HL-60 (cell line): Measurements from ENCODE around the gene CAMTA1.

Experiments used
- DNase-seq, 2 experiments: peaks; one replicate each; pipeline ENCODE4 v3.0.0-alpha.2; 2010 to 2020; ENCODE audit warnings: low read depth in 1 of 2, low spot score in 1 of 2
- H3K27ac ChIP-seq: fragments of 250-450 bp; sonication (Bioruptor Pico); replicated peaks from 2 replicates; pipeline ENCODE4 v1.5.1; 2020; ENCODE audit warnings: mild to moderate bottlenecking, moderate library complexity
- H3K27me3 ChIP-seq: fragments of 250-450 bp; sonication (Bioruptor Pico); 2 replicates; pipeline ENCODE4 v1.5.1; 2021; ENCODE audit warnings: mild to moderate bottlenecking, moderate library complexity; ENCODE audit not compliant: insufficient read depth, poor library complexity, severe bottlenecking
- H3K4me3 ChIP-seq: replicated peaks from 2 replicates; pipeline ENCODE4 v1.5.1; 2011; ENCODE audit warnings: mild to moderate bottlenecking, control low read depth, low read length; ENCODE audit not compliant: insufficient read depth
- GABPA ChIP-seq: IDR thresholded peaks from 2 replicates; pipeline ENCODE4 v1.6.1; 2012; ENCODE audit warnings: low read depth
- POLR2AphosphoS5 ChIP-seq: IDR thresholded peaks from 2 replicates; pipeline ENCODE4 v1.6.1; 2012; ENCODE audit warnings: low read depth
- SPI1 ChIP-seq: IDR thresholded peaks from 2 replicates; pipeline ENCODE4 v1.6.1; 2012; ENCODE audit warnings: low read depth, mild to moderate bottlenecking, borderline replicate concordance
- TF ChIP-seq, protein P1 (sequence below): IDR thresholded peaks from one replicate; pipeline ENCODE4 v1.5.1; 2011; ENCODE audit warnings: low read length, control low read depth, inconsistent platforms; ENCODE audit not compliant: insufficient read depth
- TF ChIP-seq, protein P2 (sequence below): IDR thresholded peaks from 2 replicates; pipeline ENCODE4 v1.6.1; 2012; ENCODE audit warnings: low read depth; ENCODE audit not compliant: insufficient replicate concordance

CAMTA1 gene

DNA sequence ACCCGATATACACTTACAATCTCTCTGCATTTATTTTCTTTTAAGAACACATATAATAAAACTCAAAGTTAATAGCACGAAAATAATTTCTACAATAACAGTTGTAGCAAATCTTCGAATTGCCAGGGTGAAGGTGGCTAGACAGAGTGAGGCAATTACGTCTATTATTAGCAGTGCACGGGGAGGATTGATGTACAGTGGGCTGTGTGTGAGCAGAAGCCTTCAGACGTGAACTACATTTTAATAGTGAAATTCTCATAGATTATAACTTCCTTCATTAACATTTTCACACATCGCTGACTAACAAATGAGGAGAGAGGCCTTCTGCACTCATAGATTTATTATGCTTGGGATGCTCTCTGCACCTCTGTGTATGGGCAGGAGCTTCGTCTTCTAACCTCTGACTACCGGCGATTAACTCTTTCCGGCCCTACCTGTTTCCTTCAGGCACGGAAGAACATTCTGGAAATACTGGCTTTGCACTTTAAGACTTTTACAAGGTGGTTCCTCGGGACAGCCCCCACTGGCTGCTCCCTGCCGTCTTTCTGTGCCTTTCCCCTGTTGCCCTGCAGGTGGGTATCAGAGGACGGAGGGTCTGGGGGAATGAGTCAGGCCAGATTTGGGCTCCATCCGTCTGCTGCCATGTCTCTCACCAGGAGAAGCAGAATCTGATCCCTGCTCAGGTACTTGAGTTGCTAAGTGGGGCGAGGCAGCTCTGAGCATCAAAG is 200.5 kb downstream of the CAMTA1 start:
- Histone ChIP-seq H3K4me3 (no peak overlapping the region), H3K27ac (no peak overlapping the region), H3K27me3 (no peaks in the 10 kb centered on the region)
- TF ChIP-seq, protein P1, sequence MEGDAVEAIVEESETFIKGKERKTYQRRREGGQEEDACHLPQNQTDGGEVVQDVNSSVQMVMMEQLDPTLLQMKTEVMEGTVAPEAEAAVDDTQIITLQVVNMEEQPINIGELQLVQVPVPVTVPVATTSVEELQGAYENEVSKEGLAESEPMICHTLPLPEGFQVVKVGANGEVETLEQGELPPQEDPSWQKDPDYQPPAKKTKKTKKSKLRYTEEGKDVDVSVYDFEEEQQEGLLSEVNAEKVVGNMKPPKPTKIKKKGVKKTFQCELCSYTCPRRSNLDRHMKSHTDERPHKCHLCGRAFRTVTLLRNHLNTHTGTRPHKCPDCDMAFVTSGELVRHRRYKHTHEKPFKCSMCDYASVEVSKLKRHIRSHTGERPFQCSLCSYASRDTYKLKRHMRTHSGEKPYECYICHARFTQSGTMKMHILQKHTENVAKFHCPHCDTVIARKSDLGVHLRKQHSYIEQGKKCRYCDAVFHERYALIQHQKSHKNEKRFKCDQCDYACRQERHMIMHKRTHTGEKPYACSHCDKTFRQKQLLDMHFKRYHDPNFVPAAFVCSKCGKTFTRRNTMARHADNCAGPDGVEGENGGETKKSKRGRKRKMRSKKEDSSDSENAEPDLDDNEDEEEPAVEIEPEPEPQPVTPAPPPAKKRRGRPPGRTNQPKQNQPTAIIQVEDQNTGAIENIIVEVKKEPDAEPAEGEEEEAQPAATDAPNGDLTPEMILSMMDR = no peak
- TF ChIP-seq POLR2AphosphoS5 (no peak), GABPA (no peak), SPI1 (no peak)
- DNase-seq = no peak

DNA sequence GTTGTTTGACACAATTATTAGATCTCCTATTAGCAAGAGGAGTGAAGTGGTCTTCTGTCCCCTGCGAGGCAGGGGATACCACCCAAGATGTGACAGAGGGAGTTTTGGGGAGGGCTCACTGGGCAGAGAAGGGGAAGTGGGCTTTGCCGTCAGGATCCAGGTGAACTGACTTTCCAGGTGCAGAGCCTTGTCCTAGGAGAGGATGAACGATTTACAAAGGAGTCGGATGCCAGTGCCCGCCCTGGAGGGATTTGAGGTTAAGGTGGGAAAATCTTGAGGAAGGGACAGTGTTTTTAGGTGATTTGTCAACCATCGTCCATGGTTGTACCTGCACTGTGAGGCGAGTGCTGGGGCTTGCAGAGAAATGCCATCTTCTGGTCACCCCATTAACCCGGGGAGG is 201.0 kb downstream of the CAMTA1 start:
- no peak overlapping the region for H3K27ac ChIP-seq
- no peak overlapping the region for H3K4me3 ChIP-seq
- DNase-seq = no peak
- TF ChIP-seq POLR2AphosphoS5 (no peak), SPI1 (no peak), GABPA (no peak)
- TF ChIP-seq, protein P2, sequence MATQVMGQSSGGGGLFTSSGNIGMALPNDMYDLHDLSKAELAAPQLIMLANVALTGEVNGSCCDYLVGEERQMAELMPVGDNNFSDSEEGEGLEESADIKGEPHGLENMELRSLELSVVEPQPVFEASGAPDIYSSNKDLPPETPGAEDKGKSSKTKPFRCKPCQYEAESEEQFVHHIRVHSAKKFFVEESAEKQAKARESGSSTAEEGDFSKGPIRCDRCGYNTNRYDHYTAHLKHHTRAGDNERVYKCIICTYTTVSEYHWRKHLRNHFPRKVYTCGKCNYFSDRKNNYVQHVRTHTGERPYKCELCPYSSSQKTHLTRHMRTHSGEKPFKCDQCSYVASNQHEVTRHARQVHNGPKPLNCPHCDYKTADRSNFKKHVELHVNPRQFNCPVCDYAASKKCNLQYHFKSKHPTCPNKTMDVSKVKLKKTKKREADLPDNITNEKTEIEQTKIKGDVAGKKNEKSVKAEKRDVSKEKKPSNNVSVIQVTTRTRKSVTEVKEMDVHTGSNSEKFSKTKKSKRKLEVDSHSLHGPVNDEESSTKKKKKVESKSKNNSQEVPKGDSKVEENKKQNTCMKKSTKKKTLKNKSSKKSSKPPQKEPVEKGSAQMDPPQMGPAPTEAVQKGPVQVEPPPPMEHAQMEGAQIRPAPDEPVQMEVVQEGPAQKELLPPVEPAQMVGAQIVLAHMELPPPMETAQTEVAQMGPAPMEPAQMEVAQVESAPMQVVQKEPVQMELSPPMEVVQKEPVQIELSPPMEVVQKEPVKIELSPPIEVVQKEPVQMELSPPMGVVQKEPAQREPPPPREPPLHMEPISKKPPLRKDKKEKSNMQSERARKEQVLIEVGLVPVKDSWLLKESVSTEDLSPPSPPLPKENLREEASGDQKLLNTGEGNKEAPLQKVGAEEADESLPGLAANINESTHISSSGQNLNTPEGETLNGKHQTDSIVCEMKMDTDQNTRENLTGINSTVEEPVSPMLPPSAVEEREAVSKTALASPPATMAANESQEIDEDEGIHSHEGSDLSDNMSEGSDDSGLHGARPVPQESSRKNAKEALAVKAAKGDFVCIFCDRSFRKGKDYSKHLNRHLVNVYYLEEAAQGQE = no peak
- TF ChIP-seq, protein P1 = no peak
- no peaks in the 10 kb centered on the region for H3K27me3 ChIP-seq

DNA sequence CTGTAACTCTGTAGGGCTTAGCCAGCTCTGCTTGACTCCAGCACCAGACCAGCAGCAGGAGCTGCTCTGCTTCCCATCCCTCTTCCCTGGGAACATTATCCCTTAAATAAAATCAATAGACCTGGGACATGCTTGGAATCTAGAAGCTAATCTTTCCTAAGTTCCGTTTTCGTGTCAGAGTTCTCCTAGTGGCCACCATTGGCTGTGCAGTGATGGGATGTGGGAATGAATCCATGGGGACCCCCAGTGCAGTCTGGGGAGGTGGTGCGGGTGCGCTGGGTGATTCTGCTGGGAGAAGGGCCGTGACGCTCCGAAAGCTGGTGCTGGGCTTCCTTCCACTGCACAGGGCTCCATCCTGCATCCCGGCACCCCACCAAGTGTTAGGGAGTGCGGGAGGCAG is 202.7 kb downstream of the CAMTA1 start:
- no peak overlapping the region for H3K4me3 ChIP-seq
- no peak overlapping the region for H3K27ac ChIP-seq
- no peak for DNase-seq
- TF ChIP-seq GABPA (no peak), SPI1 (no peak), POLR2AphosphoS5 (no peak)
- TF ChIP-seq, protein P1 = no peak
- TF ChIP-seq, protein P2 = no peak
- no peaks in the 10 kb centered on the region for H3K27me3 ChIP-seq

DNA sequence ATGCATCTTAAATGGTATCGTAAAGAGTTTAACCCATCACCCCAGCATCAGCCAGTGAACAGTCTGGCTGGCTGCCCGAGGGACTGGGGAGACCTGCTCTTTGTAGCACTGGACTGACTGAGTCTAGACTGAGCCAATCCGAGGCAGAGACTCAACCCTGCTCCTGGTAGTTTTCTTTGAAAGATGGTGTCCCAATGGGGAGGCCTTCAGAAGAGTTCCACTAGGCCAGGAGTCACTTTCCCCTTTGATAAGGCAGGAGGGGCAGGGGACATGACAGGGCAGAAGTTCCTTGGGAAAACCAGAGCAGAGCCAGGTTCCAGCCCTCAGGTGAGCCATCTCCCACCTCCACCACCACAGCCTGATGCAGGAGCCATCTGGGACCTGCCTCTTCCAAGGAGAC is 203.5 kb downstream of the CAMTA1 start:
- Histone ChIP-seq H3K4me3 (no peak overlapping the region), H3K27me3 (no peaks in the 10 kb centered on the region), H3K27ac (no peak overlapping the region)
- no peak for DNase-seq
- TF ChIP-seq GABPA = no peak
- TF ChIP-seq, protein P2 = no peak
- TF ChIP-seq, protein P1 = no peak
- TF ChIP-seq POLR2AphosphoS5 = no peak
- no peak for TF ChIP-seq SPI1
